Pancreas (tissue), 10 donors: Measurements from ENCODE around the gene PDCD11. TPM values are rescaled to one million over a fixed set of nuclear protein-coding genes. Genes with fewer than 3 reads are reported as not detected.
A peak's percentile ranks its signal among the peaks of the same experiment; 100 is the strongest.
"Not testable (repeated sequence)": the region's sequence is repeated elsewhere in the genome, so short reads cannot be mapped to it uniquely, and the experiment has no call there.

Experiments
- ATAC-seq, 4 donors: fragments of 200-7000 bp; cut with Tn5 transposase; one replicate each; pipeline versions ENCODE4 v1.8.0 to v1.9.1; 2020; ENCODE audit warnings: mild to moderate bottlenecking in 4 of 4, moderate library complexity in 4 of 4
- DNase-seq, 6 donors: peaks; one replicate each; pipeline ENCODE4 v3.0.0-alpha.2; 2020
- FAIRE-seq: peaks from 2 replicates; lab custom pipeline; 2012; peaks lifted over from hg19 to GRCh38; lab: Jason Lieb, UNC
- H3K27ac ChIP-seq, 4 donors: fragments of 200-600 bp; sonication (generic); 1 replicate in 3 of 4; 2 replicates in 1 of 4; pipeline versions ENCODE4 v1.5.0 to v1.8.0; 2020
- H3K27me3 ChIP-seq, 4 donors: fragments of 200-600 bp; one replicate each; pipeline ENCODE4 v1.8.0; 2021
- H3K36me3 ChIP-seq, 3 donors: fragments of 200-600 bp; sonication (generic) in 1 of 3; one replicate each; pipeline versions ENCODE4 v1.5.0 to v1.8.0; 2020 to 2021
- H3K4me1 ChIP-seq, 3 donors: fragments of 200-600 bp; one replicate each; pipeline ENCODE4 v1.8.0; 2021
- H3K4me3 ChIP-seq, 4 donors: fragments of 200-600 bp; sonication (generic) in 2 of 4; one replicate each; pipeline versions ENCODE4 v1.5.0 to v1.8.0; 2020 to 2021
- H3K9me3 ChIP-seq, 4 donors: fragments of 200-600 bp; one replicate each; pipeline ENCODE4 v1.8.0; 2021
- WGBS, 2 donors: extraction: QIAGEN DNeasy Blood & Tissue Kit; methylation state at CpG; one replicate each; pipeline ENCODE4 v1.1.7; 2013; 5-methylcytosine and 5-hydroxymethylcytosine counted together
- intact Hi-C, 3 donors: fragments of 100-400 bp; cut with DNase I; formaldehyde crosslinking; loops; one replicate each; pipeline versions ENCODE4 v1.11.1 to v1.14.2; 2022
- polyA plus RNA-seq, 2 donors: library from polyadenylated mRNA; stranded (reverse); fragments of 200-250 nt; gene quantifications; one replicate each; pipeline ENCODE4 v1.2.3, GENCODE V29; 2013
- total RNA-seq, 6 donors: library from RNA; stranded (reverse); fragmentation: NEBNext Ultra II Directional in 4 of 6; extraction: Animal tissue kit (Norgen Biotek cat#: 25700) in 4 of 6; gene quantifications; one replicate each; pipeline versions ENCODE4 v1.2.1 to v1.2.4, GENCODE V29; 2021 to 2023
- TF ChIP-seq, protein P1 (sequence below), 4 donors: fragments of 200-600 bp; sonication (generic) in 3 of 4; IDR thresholded peaks; one replicate each; pipeline versions ENCODE4 v1.5.0 to v1.8.0; 2021; ENCODE audit warnings: antibody characterized with exemption in 4 of 4
- donor health status: healthy with polysubstance abuse.
- donor health status: DM: no; HTN: no; CAD: no; lungs with moderate emphysema.
- donor health status: DM: no; HTN: no; CAD: no.
- donor health status: control.
- donor health status: control.
- donor health status: Bipolar disorder and iron deficiency.
- donor health status: DM: yes; HTN: yes; CAD: no.
- donor health status: DM: no; HTN: no; CAD: no.
- donor health status: DM: no; HTN: no; CAD: no.
- donor health status: DM: yes; HTN: yes; CAD: no.

PDCD11 gene
- total and polyA plus RNA-seq, 8 donors = 11.3 to 27.4 (median 16.2) TPM

GRCh38 chr10:103416436-103417147 lies 20.2 kb downstream of the PDCD11 start:
- Histone ChIP-seq H3K36me3 (peaks cover 2 to 88% (median 56%) of the 10 kb centered on the region in 3 donors), H3K27me3 (no peaks in the 10 kb centered on the region), H3K9me3 (no peaks in the 10 kb centered on the region), H3K4me1 (no peaks in the 10 kb centered on the region), H3K4me3 (no peak overlapping the region), H3K27ac (no peak overlapping the region)
- WGBS, 2 donors = 42% methylated on average over 8 of the region's 8 CpGs
- ATAC-seq (peak in 3 of 4 donors; percentile 81 to 87 (median 81)), DNase-seq (peak in 4 of 6 donors; percentile 37 to 62 (median 52)), FAIRE-seq (no peak)
- TF ChIP-seq, protein P1, sequence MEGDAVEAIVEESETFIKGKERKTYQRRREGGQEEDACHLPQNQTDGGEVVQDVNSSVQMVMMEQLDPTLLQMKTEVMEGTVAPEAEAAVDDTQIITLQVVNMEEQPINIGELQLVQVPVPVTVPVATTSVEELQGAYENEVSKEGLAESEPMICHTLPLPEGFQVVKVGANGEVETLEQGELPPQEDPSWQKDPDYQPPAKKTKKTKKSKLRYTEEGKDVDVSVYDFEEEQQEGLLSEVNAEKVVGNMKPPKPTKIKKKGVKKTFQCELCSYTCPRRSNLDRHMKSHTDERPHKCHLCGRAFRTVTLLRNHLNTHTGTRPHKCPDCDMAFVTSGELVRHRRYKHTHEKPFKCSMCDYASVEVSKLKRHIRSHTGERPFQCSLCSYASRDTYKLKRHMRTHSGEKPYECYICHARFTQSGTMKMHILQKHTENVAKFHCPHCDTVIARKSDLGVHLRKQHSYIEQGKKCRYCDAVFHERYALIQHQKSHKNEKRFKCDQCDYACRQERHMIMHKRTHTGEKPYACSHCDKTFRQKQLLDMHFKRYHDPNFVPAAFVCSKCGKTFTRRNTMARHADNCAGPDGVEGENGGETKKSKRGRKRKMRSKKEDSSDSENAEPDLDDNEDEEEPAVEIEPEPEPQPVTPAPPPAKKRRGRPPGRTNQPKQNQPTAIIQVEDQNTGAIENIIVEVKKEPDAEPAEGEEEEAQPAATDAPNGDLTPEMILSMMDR (IDR thresholded peaks at IDR 0.05) = peak; percentile 22 to 49 (median 32)
- intact Hi-C loops = loop anchor here in 2 of 3 donors (5.0 to 10.0 kb wide), 4 partner anchors 66 to 278 kb away; no protein-coding TSS in a partner anchor

DNA sequence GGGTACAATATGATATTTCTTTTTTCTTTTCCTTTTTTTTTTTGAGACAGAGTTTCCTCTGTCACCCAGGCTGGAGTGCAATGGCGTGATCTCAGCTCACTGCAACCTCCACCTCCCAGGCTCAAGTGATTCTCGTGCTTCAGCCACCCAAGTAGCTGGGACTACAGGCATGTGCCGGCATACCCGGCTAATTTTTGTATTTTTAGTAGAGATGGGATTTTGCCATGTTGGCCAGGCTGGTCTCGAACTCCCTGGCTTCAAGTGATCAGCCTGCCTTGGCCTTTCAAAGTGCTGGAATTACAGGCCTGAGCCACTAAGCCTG lies 20.7 kb downstream of the PDCD11 start:
- WGBS, 2 donors = 76 to 86% methylated on average over 5 of the region's 5 CpGs
- intact Hi-C loops = loop anchor here in 2 of 3 donors (5.0 to 10.0 kb wide), 4 partner anchors 65 to 278 kb away; no protein-coding TSS in a partner anchor
- peaks cover 2 to 84% (median 53%) of the 10 kb centered on the region in 3 donors for H3K36me3 ChIP-seq

GRCh38 chr10:103417601-103418000 lies 21.2 kb downstream of the PDCD11 start:
- Histone ChIP-seq H3K4me1 (no peaks in the 10 kb centered on the region), H3K27me3 (no peaks in the 10 kb centered on the region), H3K4me3 (no peak overlapping the region), H3K36me3 (peaks cover 2 to 86% (median 55%) of the 10 kb centered on the region in 3 donors), H3K9me3 (no peaks in the 10 kb centered on the region), H3K27ac (no peak overlapping the region)
- no peak for DNase-seq
- intact Hi-C loops = loop anchor here in 2 of 3 donors (5.0 to 10.0 kb wide), 4 partner anchors 65 to 277 kb away; no protein-coding TSS in a partner anchor
- no peak for ATAC-seq
- TF ChIP-seq, protein P1 (IDR thresholded peaks at IDR 0.05) = no peak
- 82 to 87% methylated on average over 5 of the region's 5 CpGs for WGBS, 2 donors
- FAIRE-seq = no peak

More for the DNA sequence above, 20.7 kb downstream of the PDCD11 start:
- H3K9me3 ChIP-seq, FAIRE-seq, H3K4me1 ChIP-seq, ATAC-seq, H3K27me3 ChIP-seq, H3K4me3 ChIP-seq, H3K27ac ChIP-seq, DNase-seq: not testable (repeated sequence)

GRCh38 chr10:103419101-103419500 lies 22.7 kb downstream of the PDCD11 start:
- intact Hi-C loops = loop anchor here in 2 of 3 donors (5.0 to 10.0 kb wide), 4 partner anchors 63 to 276 kb away; no protein-coding TSS in a partner anchor
- Histone ChIP-seq H3K27me3 (no peaks in the 10 kb centered on the region), H3K4me1 (no peaks in the 10 kb centered on the region), H3K27ac (no peak overlapping the region), H3K36me3 (peaks cover 2 to 88% (median 61%) of the 10 kb centered on the region in 3 donors), H3K9me3 (no peaks in the 10 kb centered on the region), H3K4me3 (no peak overlapping the region)
- ATAC-seq = no peak
- 92 to 98% methylated on average over 4 of the region's 4 CpGs for WGBS, 2 donors
- DNase-seq = no peak
- TF ChIP-seq, protein P1 (IDR thresholded peaks at IDR 0.05) = no peak
- FAIRE-seq = no peak

DNA sequence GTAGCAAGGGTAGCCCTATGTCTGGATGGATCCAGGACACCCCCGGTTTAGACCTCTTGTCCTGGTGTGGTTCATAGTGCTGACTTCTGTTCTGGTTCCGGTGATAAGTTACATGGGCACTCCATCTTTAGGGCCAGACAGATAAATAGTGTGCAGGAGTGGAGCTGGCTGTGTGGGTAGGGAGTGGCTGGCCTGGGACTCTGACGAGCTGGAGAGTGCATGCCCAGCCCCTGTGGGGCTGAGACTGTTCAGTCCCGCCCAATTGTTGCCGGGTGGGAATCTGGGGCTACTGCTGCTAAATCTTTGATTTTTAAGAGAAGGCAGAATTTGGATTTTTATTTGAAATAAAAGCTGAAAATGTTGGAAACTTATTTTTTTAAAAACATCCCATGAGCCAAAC lies 27.3 kb downstream of the PDCD11 start:
- 87 to 91% methylated on average over 5 of the region's 5 CpGs for WGBS, 2 donors
- intact Hi-C loops = no loop called here
- no peak for ATAC-seq
- Histone ChIP-seq H3K36me3 (peaks cover 2 to 67% (median 44%) of the 10 kb centered on the region in 3 donors), H3K27ac (no peak overlapping the region), H3K4me3 (no peak overlapping the region), H3K9me3 (no peaks in the 10 kb centered on the region), H3K27me3 (no peaks in the 10 kb centered on the region), H3K4me1 (no peaks in the 10 kb centered on the region)
- FAIRE-seq = no peak
- DNase-seq = no peak
- TF ChIP-seq, protein P1 (IDR thresholded peaks at IDR 0.05) = no peak
